ENCODE data around the gene POLDIP3. TPM values are rescaled to one million over a fixed set of nuclear protein-coding genes. Genes with fewer than 3 reads are reported as not detected.

POLDIP3 gene
- total RNA-seq, 1 donor from 2014 or later, result 48.0 TPM

DNA sequence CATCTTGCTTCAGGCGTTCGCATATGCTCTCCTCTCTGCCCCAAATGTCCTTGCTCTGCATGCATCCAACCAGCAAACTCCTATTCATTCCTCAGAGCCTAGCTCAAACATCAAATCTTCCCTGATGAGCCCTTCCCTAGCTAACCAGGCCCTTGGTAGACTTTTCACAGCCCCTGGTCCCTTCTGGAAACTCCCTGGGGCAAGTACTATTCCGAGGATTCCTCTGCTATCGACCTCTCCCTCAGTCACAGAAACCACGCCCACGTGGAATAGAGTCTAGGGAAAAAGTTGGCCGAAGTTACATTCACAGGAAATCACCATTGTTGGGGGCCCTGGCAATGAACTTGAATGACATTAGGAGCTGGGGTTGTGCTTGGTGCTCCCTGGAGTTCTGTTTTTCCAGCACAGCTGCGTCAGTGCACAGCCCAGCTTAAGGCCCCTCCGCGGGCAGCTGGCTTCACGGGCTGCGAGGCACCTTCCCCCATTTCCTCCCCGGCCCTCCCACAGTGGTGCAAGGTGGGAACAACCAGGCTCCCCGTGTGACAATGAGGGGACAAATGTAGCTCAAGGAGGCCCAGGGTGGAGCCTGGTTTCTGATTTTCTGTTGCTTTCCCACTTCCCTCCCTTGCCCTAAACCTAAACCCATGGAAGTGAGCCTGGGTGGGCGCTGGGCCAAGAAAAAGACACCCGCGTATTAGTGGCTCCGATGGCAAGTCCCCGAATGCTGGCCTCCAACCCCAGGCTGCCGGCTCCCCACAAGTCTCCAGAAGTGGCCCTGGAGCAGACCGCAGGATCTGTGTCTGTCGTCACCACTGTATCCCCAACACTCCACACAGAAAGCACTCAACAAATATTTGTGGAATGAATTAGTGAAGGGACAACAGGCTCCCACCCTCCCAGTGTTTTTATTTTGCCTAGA lies 30.0 kb upstream of the POLDIP3 start:
- Mint-ChIP-seq H3K4me1 (ENCODE audit: low read depth) (peaks cover 82% of the 10 kb centered on the region), H3K4me3 (ENCODE audit: unreplicated experiment) (peak overlapping the region; percentile 53), H3K27ac (ENCODE audit: unreplicated experiment) (peak overlapping the region; percentile 96), H3K36me3 (ENCODE audit: low read depth) (no peaks in the 10 kb centered on the region), H3K9me3 (ENCODE audit: low read depth) (no peaks in the 10 kb centered on the region), H3K27me3 (ENCODE audit: low read depth) (no peaks in the 10 kb centered on the region)
- TF ChIP-seq, protein P1, sequence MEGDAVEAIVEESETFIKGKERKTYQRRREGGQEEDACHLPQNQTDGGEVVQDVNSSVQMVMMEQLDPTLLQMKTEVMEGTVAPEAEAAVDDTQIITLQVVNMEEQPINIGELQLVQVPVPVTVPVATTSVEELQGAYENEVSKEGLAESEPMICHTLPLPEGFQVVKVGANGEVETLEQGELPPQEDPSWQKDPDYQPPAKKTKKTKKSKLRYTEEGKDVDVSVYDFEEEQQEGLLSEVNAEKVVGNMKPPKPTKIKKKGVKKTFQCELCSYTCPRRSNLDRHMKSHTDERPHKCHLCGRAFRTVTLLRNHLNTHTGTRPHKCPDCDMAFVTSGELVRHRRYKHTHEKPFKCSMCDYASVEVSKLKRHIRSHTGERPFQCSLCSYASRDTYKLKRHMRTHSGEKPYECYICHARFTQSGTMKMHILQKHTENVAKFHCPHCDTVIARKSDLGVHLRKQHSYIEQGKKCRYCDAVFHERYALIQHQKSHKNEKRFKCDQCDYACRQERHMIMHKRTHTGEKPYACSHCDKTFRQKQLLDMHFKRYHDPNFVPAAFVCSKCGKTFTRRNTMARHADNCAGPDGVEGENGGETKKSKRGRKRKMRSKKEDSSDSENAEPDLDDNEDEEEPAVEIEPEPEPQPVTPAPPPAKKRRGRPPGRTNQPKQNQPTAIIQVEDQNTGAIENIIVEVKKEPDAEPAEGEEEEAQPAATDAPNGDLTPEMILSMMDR (IDR thresholded peaks at IDR 0.05), result no peak
- DNase-seq (ENCODE audit: low spot score), result peak; percentile 86

DNA sequence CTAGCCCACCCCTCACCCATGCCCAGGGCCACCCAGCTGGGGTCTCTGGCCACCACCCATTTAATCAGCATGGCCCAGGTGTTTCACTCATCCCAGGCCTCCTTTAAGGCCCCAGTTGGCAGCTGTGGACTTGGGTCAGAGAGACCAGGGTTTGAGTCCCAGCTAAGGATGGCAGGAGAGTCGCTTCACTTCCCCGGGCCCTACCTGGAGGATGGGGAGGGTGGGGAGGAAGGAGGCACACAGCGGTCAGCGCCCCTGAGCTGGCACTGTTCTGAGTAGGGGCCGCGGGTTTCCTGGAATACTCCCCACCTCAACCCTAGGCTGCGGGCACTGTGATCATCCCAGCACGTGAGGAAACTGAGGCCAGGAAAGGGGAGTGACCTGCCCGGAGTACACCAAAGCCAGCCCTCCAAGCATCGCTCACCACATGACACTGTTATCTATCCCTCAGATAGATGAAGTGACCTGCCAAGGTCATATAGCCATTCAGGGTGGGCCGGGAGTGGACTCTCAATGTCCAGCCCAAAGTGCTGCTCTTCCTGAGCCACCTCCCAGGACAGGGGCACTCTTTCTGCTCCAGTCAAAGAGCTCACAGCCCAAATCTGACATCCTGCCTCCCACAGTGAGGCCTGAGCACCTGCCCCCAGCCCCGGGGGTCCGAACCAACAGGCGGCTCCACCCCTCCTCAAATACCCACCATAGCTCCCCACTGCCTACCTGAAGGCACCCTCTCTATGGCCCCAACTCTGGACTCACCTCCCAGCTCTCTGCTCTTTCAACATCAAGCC lies 29.1 kb upstream of the POLDIP3 start:
- Mint-ChIP-seq H3K27me3 (ENCODE audit: low read depth) (no peaks in the 10 kb centered on the region), H3K27ac (ENCODE audit: unreplicated experiment) (peak overlapping the region; percentile 96), H3K36me3 (ENCODE audit: low read depth) (no peaks in the 10 kb centered on the region), H3K4me3 (ENCODE audit: unreplicated experiment) (peak overlapping the region; percentile 53), H3K9me3 (ENCODE audit: low read depth) (no peaks in the 10 kb centered on the region), H3K4me1 (ENCODE audit: low read depth) (peaks cover 87% of the 10 kb centered on the region)
- DNase-seq (ENCODE audit: low spot score), result peak; percentile 87
- TF ChIP-seq, protein P1 (IDR thresholded peaks at IDR 0.05), result no peak

DNA sequence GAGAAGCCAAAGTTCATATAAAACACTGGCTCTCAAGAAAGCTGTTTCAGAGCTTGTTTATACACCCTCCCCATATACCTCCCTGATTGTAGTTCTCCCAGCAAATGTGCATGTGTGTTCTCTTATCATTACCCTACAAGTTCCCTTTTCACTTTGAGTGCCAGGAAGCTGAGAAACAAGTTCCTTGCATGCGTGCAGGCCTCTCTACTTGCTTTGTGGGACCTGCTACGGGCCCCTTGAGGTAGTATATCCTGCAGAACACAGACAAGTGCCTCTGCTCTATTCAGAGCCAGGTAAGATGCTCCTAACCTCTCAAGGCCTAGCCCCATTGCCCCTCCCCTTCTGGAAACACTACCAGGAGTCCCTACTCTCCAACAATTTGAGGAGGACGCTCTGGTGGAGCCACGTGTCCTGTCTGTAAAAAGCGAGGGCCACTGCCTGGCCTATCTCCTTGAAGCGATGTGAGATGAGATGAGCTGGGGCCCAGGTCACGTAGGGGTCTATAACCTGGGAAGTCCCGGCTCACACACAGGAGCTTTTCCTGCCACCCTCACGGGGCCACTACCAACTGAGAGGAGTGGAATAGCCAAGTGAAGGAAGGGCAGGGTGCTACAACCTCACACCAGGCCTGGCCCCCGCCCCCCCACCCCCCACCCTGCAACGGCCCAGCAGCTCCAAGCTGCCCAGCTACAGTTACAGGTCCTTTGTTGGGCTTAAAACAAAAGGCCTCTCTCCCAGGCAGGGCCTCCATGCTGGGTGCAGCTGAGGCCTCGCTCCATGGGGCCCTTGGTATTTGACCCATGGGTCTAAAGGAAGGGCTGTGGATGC lies 28.3 kb upstream of the POLDIP3 start:
- H3K36me3 Mint-ChIP-seq (ENCODE audit: low read depth), result no peaks in the 10 kb centered on the region
- no peaks in the 10 kb centered on the region for H3K27me3 Mint-ChIP-seq (ENCODE audit: low read depth)
- H3K9me3 Mint-ChIP-seq (ENCODE audit: low read depth), result no peaks in the 10 kb centered on the region
- H3K4me3 Mint-ChIP-seq (ENCODE audit: unreplicated experiment), result no peak overlapping the region
- peaks cover 84% of the 10 kb centered on the region for H3K4me1 Mint-ChIP-seq (ENCODE audit: low read depth)
- TF ChIP-seq, protein P1 (IDR thresholded peaks at IDR 0.05), result no peak
- H3K27ac Mint-ChIP-seq (ENCODE audit: unreplicated experiment), result peak overlapping the region; percentile 83
- no peak for DNase-seq (ENCODE audit: low spot score)

DNA sequence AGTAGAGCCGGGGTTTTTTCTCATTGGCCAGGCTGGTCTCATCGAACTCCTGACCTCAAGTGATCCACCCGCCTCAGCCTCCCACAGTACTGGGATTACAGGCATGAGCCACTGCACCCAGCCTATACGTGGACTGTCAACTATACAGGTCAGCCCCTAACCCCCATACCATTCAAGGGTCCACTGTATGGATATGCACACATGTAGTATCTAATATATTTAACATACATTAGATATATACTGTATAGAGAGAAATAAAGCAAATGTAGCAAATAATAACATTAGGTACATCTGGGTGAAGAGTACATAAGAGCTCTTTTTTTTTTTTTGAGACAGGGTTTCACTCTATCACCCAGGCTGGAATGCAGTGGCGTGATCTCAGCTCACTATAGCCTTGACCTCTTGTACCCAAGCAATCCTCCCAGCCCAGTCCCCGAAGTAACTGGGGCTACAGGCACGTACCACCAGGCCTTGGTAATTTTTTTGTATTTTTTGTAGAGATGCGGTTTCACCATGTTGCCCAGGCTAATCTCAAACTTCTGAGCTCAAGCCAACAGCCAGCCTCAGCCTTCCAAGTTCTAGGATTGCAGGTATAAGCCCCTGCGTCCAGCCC lies 27.2 kb upstream of the POLDIP3 start:
- Mint-ChIP-seq H3K4me1 (ENCODE audit: low read depth) (peaks cover 78% of the 10 kb centered on the region), H3K9me3 (ENCODE audit: low read depth) (no peaks in the 10 kb centered on the region), H3K27me3 (ENCODE audit: low read depth) (no peaks in the 10 kb centered on the region), H3K36me3 (ENCODE audit: low read depth) (no peaks in the 10 kb centered on the region), H3K4me3 (ENCODE audit: unreplicated experiment) (no peak overlapping the region), H3K27ac (ENCODE audit: unreplicated experiment) (peak overlapping the region; percentile 83)
- TF ChIP-seq, protein P1 (IDR thresholded peaks at IDR 0.05), result no peak
- no peak for DNase-seq (ENCODE audit: low spot score)

Data from chondrocyte (in vitro differentiated cells).